Tibial nerve (tissue), 4 donors: ENCODE results near the gene PRIMPOL. TPM values are rescaled to one million over a fixed set of nuclear protein-coding genes. Genes with fewer than 3 reads are reported as not detected.

ENCODE experiments used
- DNase-seq, 2 donors: peaks; one replicate each; pipeline ENCODE4 v3.0.0-alpha.2; 2019; ENCODE audit warnings: low spot score in 2 of 2
- H3K27ac ChIP-seq, 4 donors: fragments of 200-600 bp; sonication (generic) in 3 of 4; one replicate each; pipeline ENCODE4 v1.5.1; 2017 to 2019; ENCODE audit warnings: mild to moderate bottlenecking in 1 of 4
- H3K27me3 ChIP-seq, 2 donors: fragments of 200-600 bp; sonication (generic) in 1 of 2; one replicate each; pipeline versions ENCODE4 v1.5.1 to v1.6.0; 2017 to 2019
- H3K36me3 ChIP-seq, 3 donors: fragments of 200-600 bp; sonication (generic); one replicate each; pipeline ENCODE4 v1.5.1; 2018 to 2019
- H3K4me1 ChIP-seq, 4 donors: fragments of 200-600 bp; sonication (generic) in 3 of 4; one replicate each; pipeline ENCODE4 v1.5.1; 2017 to 2019
- H3K4me3 ChIP-seq, 4 donors: fragments of 200-600 bp; sonication (generic) in 3 of 4; one replicate each; pipeline ENCODE4 v1.5.1; 2017 to 2019; ENCODE audit warnings: mild to moderate bottlenecking in 1 of 4, moderate library complexity in 1 of 4
- H3K9me3 ChIP-seq, 4 donors: fragments of 200-600 bp; sonication (generic) in 3 of 4; one replicate each; pipeline ENCODE4 v1.5.1; 2017 to 2019
- CTCF ChIP-seq, 5 experiments: fragments of 200-600 bp in 3 of 5; fragments of 450-650 bp in 2 of 5; sonication (generic) in 3 of 5; IDR thresholded peaks; one replicate each; pipeline ENCODE4 v1.5.1; 2016 to 2019; ENCODE audit warnings: antibody characterized with exemption in 5 of 5, mild to moderate bottlenecking in 3 of 5, moderate library complexity in 2 of 5
- EP300 ChIP-seq, 2 donors: sonication (generic); formaldehyde crosslinking; IDR thresholded peaks; one replicate each; pipeline ENCODE4 v1.6.1; 2017; ENCODE audit warnings: antibody characterized with exemption in 2 of 2, mild to moderate bottlenecking in 1 of 2
- POLR2A ChIP-seq, 2 donors: fragments of 450-650 bp; IDR thresholded peaks; one replicate each; pipeline ENCODE4 v1.6.1; 2017; ENCODE audit warnings: antibody characterized with exemption in 2 of 2, mild to moderate bottlenecking in 2 of 2, moderate library complexity in 2 of 2
- whole genome bisulfite sequencing, 2 donors: methylation state at CpG; one replicate each; pipeline ENCODE4 v1.1.5; 2018; 5-methylcytosine and 5-hydroxymethylcytosine counted together
- total RNA-seq, 4 donors: library from RNA; depleted of rRNA; stranded (reverse); fragments of >200 nt; gene quantifications; one replicate each; pipeline ENCODE4 v1.1.0, GENCODE V29; 2016

Gene PRIMPOL
- total RNA-seq, 4 donors from 2014 or later: 14.7 to 36.7 (median 21.4) TPM

GRCh38 chr4:184675821-184676492 lies 26.4 kb downstream of the PRIMPOL start:
- WGBS, 2 donors: 88 to 90% methylated on average over 3 of the region's 3 CpGs
- H3K4me3 ChIP-seq: no peak overlapping the region

GRCh38 chr4:184680698-184681097 lies 31.2 kb downstream of the PRIMPOL start:
- TF ChIP-seq POLR2A (IDR thresholded peaks at IDR 0.05) (no peak), EP300 (IDR thresholded peaks at IDR 0.05) (peak in 1 of 2 donors; percentile 45)
- Histone ChIP-seq H3K4me1 (peaks cover 0 to 14% (median 0%) of the 10 kb centered on the region in 4 donors), H3K4me3 (no peak overlapping the region), H3K27ac (no peak overlapping the region), H3K9me3 (no peaks in the 10 kb centered on the region), H3K27me3 (no peaks in the 10 kb centered on the region), H3K36me3 (peaks cover 0 to 37% (median 0%) of the 10 kb centered on the region in 3 donors)
- WGBS, 2 donors: 67 to 76% methylated on average over 9 of the region's 9 CpGs
- DNase-seq: no peak

More at GRCh38 chr4:184675821-184676492, 26.4 kb downstream of the PRIMPOL start:
- Histone ChIP-seq H3K9me3 (no peaks in the 10 kb centered on the region), H3K36me3 (peaks cover 0 to 61% (median 4%) of the 10 kb centered on the region in 3 donors), H3K27ac (no peak overlapping the region), H3K4me1 (peaks cover 0 to 6% (median 0%) of the 10 kb centered on the region in 4 donors), H3K27me3 (no peaks in the 10 kb centered on the region)
- DNase-seq: no peak
- no peak for TF ChIP-seq POLR2A (IDR thresholded peaks at IDR 0.05)
- no peak for TF ChIP-seq CTCF (IDR thresholded peaks at IDR 0.05)
- TF ChIP-seq EP300 (IDR thresholded peaks at IDR 0.05): no peak

- Histone ChIP-seq H3K27ac (no peak overlapping the region), H3K27me3 (no peaks in the 10 kb centered on the region), H3K36me3 (peaks cover 0 to 49% (median 0%) of the 10 kb centered on the region in 3 donors), H3K9me3 (no peaks in the 10 kb centered on the region), H3K4me1 (peaks cover 0 to 14% (median 0%) of the 10 kb centered on the region in 4 donors), H3K4me3 (no peak overlapping the region)
- no peak for DNase-seq
- no peak for TF ChIP-seq EP300 (IDR thresholded peaks at IDR 0.05)
- 97 to 98% methylated on average over 1 of the region's 1 CpG for WGBS, 2 donors
Measured at GRCh38 chr4:184681916-184682315, 32.4 kb downstream of the PRIMPOL start.

- H3K4me1 ChIP-seq: peaks cover 0 to 14% (median 0%) of the 10 kb centered on the region in 4 donors
- 67 to 82% methylated on average over 5 of the region's 5 CpGs for WGBS, 2 donors
Measured at GRCh38 chr4:184684491-184685189, 35.1 kb downstream of the PRIMPOL start.

GRCh38 chr4:184688005-184688404 lies 38.5 kb downstream of the PRIMPOL start:
- Histone ChIP-seq H3K36me3 (peaks cover 0 to 58% (median 0%) of the 10 kb centered on the region in 3 donors), H3K4me3 (no peak overlapping the region), H3K27me3 (no peaks in the 10 kb centered on the region), H3K4me1 (peaks cover 0 to 6% (median 0%) of the 10 kb centered on the region in 4 donors), H3K9me3 (no peaks in the 10 kb centered on the region), H3K27ac (no peak overlapping the region)
- WGBS, 2 donors: 51 to 57% methylated on average over 3 of the region's 3 CpGs
- DNase-seq: no peak
- no peak for TF ChIP-seq EP300 (IDR thresholded peaks at IDR 0.05)
- TF ChIP-seq CTCF (IDR thresholded peaks at IDR 0.05): no peak
- no peak for TF ChIP-seq POLR2A (IDR thresholded peaks at IDR 0.05)

More at GRCh38 chr4:184684491-184685189, 35.1 kb downstream of the PRIMPOL start:
- no peaks in the 10 kb centered on the region for H3K27me3 ChIP-seq
- H3K36me3 ChIP-seq: peaks cover 0 to 67% (median 0%) of the 10 kb centered on the region in 3 donors
- no peak for TF ChIP-seq EP300 (IDR thresholded peaks at IDR 0.05)
- TF ChIP-seq POLR2A (IDR thresholded peaks at IDR 0.05): no peak
- TF ChIP-seq CTCF (IDR thresholded peaks at IDR 0.05): no peak
- no peaks in the 10 kb centered on the region for H3K9me3 ChIP-seq
- peak in 1 of 2 donors; percentile 11 for DNase-seq
- H3K4me3 ChIP-seq: no peak overlapping the region
- peak overlapping the region in 2 of 4 donors; percentile 3 to 28 for H3K27ac ChIP-seq

- H3K27ac ChIP-seq: no peak overlapping the region
- H3K4me1 ChIP-seq: peaks cover 0 to 6% (median 0%) of the 10 kb centered on the region in 4 donors
- DNase-seq: no peak
- no peaks in the 10 kb centered on the region for H3K27me3 ChIP-seq
- TF ChIP-seq POLR2A (IDR thresholded peaks at IDR 0.05) (no peak), CTCF (IDR thresholded peaks at IDR 0.05) (no peak), EP300 (IDR thresholded peaks at IDR 0.05) (no peak)
- no peaks in the 10 kb centered on the region for H3K9me3 ChIP-seq
- peaks cover 0 to 59% (median 0%) of the 10 kb centered on the region in 3 donors for H3K36me3 ChIP-seq
- 62 to 63% methylated on average over 11 of the region's 11 CpGs for WGBS, 2 donors
- H3K4me3 ChIP-seq: no peak overlapping the region
Measured at GRCh38 chr4:184688447-184688846, 38.9 kb downstream of the PRIMPOL start.
